ENCODE data around the gene ZCWPW1. TPM values are rescaled to one million over a fixed set of nuclear protein-coding genes. Genes with fewer than 3 reads are reported as not detected.
"Not testable (repeated sequence)": the region's sequence is repeated elsewhere in the genome, so short reads cannot be mapped to it uniquely, and the experiment has no call there.

The ZCWPW1 gene
- total and polyA plus RNA-seq, 10 of the 15 experiments (the other 5 are each of a cell fraction or from before 2014, with no cell fraction given): 1.3 to 4.4 (median 3.7) TPM

DNA sequence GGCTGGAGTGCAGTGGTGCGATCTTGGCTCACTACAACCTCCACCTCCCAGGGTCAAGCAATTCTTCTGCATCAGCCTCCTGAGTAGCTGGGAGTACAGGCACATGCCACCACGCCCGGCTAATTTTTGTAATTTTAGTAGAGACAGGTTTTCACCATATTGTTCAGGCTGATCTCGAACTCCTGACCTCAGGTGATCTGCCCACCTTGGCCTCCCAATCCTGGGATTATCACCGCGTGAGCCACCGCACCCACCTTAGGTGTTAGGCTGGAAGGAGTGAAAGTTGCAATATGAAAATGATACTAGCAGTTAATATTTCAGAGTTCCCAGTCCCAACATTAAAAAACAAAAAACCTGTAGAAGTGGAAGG lies 62.5 kb downstream of the ZCWPW1 start:
- H3K79me2 ChIP-seq (ENCODE audit: control insufficient read depth, insufficient read depth, low read length); ATAC-seq; BruUV-seq (replicated peaks); H3K27me3 ChIP-seq (replicated peaks in 1 of 2; ENCODE audit: control insufficient read depth in 2 of 2, insufficient read depth in 2 of 2, low read length in 1 of 2); H4K20me1 ChIP-seq (ENCODE audit: control insufficient read depth, insufficient read depth); DNase-seq (ENCODE audit: low read depth, low spot score); in situ Hi-C loops (cut with MboI); H2AFZ ChIP-seq (ENCODE audit: control insufficient read depth, low read depth, low read length); H3K9me3 ChIP-seq (replicated peaks; ENCODE audit: control insufficient read depth, insufficient read depth, low read length): not testable (repeated sequence)
- Histone ChIP-seq H3K36me3 (ENCODE audit: control insufficient read depth in 2 of 2, insufficient read depth in 2 of 2, low read length in 1 of 2) (peaks cover 3 to 15% of the 10 kb centered on the region in 2 experiments), H3K27ac (ENCODE audit: control insufficient read depth, insufficient read depth) (peak overlapping the region; percentile 95), H3K4me2 (ENCODE audit: control insufficient read depth, insufficient read depth) (peak overlapping the region; percentile 84), H3K4me3 (0 out of 2 replicates have a peak overlapping the region, but pooled peaks have one; percentile 2), H3K4me1 (ENCODE audit: control insufficient read depth, insufficient read depth, low read length) (peaks cover 61% of the 10 kb centered on the region), H3K9ac (ENCODE audit: control insufficient read depth, insufficient read depth, low read length) (peak overlapping the region; percentile 65)
- ChIA-PET RAD21 (ENCODE audit: unreplicated experiment) (interaction anchor here (0.6 to 2.5 kb wide), 12 partner anchors 8 to 233 kb away, joined by 3 to 20 read pairs (median 4); partner anchors contain the start of gene ZCWPW1), SMC1A (ENCODE audit: uncharacterized antibody, unreplicated experiment) (interaction anchor here (0.7 to 3.6 kb wide), 9 partner anchors 9 to 64 kb away, joined by 3 to 16 read pairs (median 4); partner anchors contain the start of gene ZCWPW1), CTCF (interaction anchor here (0.7 to 3.3 kb wide), 9 partner anchors 8 to 233 kb away, joined by 3 to 39 read pairs (median 4); no protein-coding TSS in a partner anchor), POLR2A (interaction anchor here (0.7 to 1.9 kb wide), 11 partner anchors 9 to 172 kb away, joined by 3 to 11 read pairs (median 4); partner anchors contain the start of genes MEPCE and ZCWPW1)
- TF ChIP-seq NR2F1 (conservative IDR thresholded peaks at IDR 0.05): peak; percentile 76
- peak in 1 of 2 experiments; percentile 6; a peak in 1 of 4 replicates for TF ChIP-seq EP300 (IDR thresholded peaks at IDR 0.05; ENCODE audit: borderline replicate concordance in 1 of 2, control insufficient read depth in 1 of 2, low read depth in 2 of 2, low read length in 2 of 2)
- TF ChIP-seq DPF2 (IDR thresholded peaks at IDR 0.05): 0 out of 2 replicates have a peak, but pooled peaks have one; percentile 11
- peak; percentile 22; the same call in 1 of the 2 replicates for TF ChIP-seq SMARCA5 (IDR thresholded peaks at IDR 0.05)
- peak; percentile 36; the same call in 1 of the 2 replicates for TF ChIP-seq PML (IDR thresholded peaks at IDR 0.05; ENCODE audit: low read length)
- peak; percentile 22 for TF ChIP-seq RELA (IDR thresholded peaks at IDR 0.05; ENCODE audit: borderline replicate concordance, partially characterized antibody)
- 0 out of 2 replicates have a peak, but pooled peaks have one; percentile 55 for TF ChIP-seq ZNF384 (IDR thresholded peaks at IDR 0.05; ENCODE audit: borderline replicate concordance, low read depth, low read length)
- TF ChIP-seq CHD4 (IDR thresholded peaks at IDR 0.05): 0 out of 2 replicates have a peak, but pooled peaks have one; percentile 51
- TF ChIP-seq, protein P1, sequence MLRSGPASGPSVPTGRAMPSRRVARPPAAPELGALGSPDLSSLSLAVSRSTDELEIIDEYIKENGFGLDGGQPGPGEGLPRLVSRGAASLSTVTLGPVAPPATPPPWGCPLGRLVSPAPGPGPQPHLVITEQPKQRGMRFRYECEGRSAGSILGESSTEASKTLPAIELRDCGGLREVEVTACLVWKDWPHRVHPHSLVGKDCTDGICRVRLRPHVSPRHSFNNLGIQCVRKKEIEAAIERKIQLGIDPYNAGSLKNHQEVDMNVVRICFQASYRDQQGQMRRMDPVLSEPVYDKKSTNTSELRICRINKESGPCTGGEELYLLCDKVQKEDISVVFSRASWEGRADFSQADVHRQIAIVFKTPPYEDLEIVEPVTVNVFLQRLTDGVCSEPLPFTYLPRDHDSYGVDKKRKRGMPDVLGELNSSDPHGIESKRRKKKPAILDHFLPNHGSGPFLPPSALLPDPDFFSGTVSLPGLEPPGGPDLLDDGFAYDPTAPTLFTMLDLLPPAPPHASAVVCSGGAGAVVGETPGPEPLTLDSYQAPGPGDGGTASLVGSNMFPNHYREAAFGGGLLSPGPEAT (IDR thresholded peaks at IDR 0.05; ENCODE audit: low read depth): peak; percentile 2
- TF ChIP-seq, protein P2, sequence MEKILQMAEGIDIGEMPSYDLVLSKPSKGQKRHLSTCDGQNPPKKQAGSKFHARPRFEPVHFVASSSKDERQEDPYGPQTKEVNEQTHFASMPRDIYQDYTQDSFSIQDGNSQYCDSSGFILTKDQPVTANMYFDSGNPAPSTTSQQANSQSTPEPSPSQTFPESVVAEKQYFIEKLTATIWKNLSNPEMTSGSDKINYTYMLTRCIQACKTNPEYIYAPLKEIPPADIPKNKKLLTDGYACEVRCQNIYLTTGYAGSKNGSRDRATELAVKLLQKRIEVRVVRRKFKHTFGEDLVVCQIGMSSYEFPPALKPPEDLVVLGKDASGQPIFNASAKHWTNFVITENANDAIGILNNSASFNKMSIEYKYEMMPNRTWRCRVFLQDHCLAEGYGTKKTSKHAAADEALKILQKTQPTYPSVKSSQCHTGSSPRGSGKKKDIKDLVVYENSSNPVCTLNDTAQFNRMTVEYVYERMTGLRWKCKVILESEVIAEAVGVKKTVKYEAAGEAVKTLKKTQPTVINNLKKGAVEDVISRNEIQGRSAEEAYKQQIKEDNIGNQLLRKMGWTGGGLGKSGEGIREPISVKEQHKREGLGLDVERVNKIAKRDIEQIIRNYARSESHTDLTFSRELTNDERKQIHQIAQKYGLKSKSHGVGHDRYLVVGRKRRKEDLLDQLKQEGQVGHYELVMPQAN (conservative IDR thresholded peaks at IDR 0.05): 0 out of 2 replicates have a peak, but pooled peaks have one; percentile 48
- TF ChIP-seq BHLHE40 (IDR thresholded peaks at IDR 0.05; ENCODE audit: borderline replicate concordance in 1 of 2, low read depth in 2 of 2, low read length in 1 of 2): peak; percentile 58 to 81; a peak in 3 of 4 replicates
- peak; percentile 52; the same call in 1 of the 2 replicates for TF ChIP-seq NFIC (IDR thresholded peaks at IDR 0.05; ENCODE audit: low read depth, low read length)
- TF ChIP-seq, protein P3, sequence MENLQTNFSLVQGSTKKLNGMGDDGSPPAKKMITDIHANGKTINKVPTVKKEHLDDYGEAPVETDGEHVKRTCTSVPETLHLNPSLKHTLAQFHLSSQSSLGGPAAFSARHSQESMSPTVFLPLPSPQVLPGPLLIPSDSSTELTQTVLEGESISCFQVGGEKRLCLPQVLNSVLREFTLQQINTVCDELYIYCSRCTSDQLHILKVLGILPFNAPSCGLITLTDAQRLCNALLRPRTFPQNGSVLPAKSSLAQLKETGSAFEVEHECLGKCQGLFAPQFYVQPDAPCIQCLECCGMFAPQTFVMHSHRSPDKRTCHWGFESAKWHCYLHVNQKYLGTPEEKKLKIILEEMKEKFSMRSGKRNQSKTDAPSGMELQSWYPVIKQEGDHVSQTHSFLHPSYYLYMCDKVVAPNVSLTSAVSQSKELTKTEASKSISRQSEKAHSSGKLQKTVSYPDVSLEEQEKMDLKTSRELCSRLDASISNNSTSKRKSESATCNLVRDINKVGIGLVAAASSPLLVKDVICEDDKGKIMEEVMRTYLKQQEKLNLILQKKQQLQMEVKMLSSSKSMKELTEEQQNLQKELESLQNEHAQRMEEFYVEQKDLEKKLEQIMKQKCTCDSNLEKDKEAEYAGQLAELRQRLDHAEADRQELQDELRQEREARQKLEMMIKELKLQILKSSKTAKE (IDR thresholded peaks at IDR 0.05; ENCODE audit: low read depth, poor library complexity, severe bottlenecking): peak; percentile 24
- peak; percentile 44 for FAIRE-seq
- 24% methylated on average over 7 of the region's 7 CpGs for WGBS (ENCODE audit: insufficient coverage, insufficient replicate concordance, low lambda C conversion rate, missing lambda C conversion rate)
- intact Hi-C loops (cut with micrococcal nuclease; ENCODE audit: unreplicated experiment): loop anchor here (1.0 to 10.0 kb wide), 3 partner anchors 30 to 179 kb away; no protein-coding TSS in a partner anchor
